Breast epithelium (tissue), 3 donors: Measurements from ENCODE around the gene CDK4.

Source experiments
- POLR2A ChIP-seq: fragments of 450-650 bp; IDR thresholded peaks from one replicate; pipeline ENCODE4 v1.6.1; 2016; ENCODE audit warnings: antibody characterized with exemption, mild to moderate bottlenecking, moderate library complexity
- TF ChIP-seq, protein P1 (sequence below), 3 donors: fragments of 450-650 bp; IDR thresholded peaks; one replicate each; pipeline ENCODE4 v1.5.1; 2016 to 2017; ENCODE audit warnings: antibody characterized with exemption in 3 of 3, mild to moderate bottlenecking in 3 of 3, moderate library complexity in 3 of 3

GRCh38 chr12:57733928-57734327 lies 18.2 kb downstream of the CDK4 start:
- TF ChIP-seq, protein P1, sequence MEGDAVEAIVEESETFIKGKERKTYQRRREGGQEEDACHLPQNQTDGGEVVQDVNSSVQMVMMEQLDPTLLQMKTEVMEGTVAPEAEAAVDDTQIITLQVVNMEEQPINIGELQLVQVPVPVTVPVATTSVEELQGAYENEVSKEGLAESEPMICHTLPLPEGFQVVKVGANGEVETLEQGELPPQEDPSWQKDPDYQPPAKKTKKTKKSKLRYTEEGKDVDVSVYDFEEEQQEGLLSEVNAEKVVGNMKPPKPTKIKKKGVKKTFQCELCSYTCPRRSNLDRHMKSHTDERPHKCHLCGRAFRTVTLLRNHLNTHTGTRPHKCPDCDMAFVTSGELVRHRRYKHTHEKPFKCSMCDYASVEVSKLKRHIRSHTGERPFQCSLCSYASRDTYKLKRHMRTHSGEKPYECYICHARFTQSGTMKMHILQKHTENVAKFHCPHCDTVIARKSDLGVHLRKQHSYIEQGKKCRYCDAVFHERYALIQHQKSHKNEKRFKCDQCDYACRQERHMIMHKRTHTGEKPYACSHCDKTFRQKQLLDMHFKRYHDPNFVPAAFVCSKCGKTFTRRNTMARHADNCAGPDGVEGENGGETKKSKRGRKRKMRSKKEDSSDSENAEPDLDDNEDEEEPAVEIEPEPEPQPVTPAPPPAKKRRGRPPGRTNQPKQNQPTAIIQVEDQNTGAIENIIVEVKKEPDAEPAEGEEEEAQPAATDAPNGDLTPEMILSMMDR (IDR thresholded peaks at IDR 0.05): no peak
- TF ChIP-seq POLR2A: no peak
